ENCODE measurements around the gene DAPK2.
A peak's percentile ranks its signal among the peaks of the same experiment; 100 is the strongest.

The DAPK2 gene

DNA sequence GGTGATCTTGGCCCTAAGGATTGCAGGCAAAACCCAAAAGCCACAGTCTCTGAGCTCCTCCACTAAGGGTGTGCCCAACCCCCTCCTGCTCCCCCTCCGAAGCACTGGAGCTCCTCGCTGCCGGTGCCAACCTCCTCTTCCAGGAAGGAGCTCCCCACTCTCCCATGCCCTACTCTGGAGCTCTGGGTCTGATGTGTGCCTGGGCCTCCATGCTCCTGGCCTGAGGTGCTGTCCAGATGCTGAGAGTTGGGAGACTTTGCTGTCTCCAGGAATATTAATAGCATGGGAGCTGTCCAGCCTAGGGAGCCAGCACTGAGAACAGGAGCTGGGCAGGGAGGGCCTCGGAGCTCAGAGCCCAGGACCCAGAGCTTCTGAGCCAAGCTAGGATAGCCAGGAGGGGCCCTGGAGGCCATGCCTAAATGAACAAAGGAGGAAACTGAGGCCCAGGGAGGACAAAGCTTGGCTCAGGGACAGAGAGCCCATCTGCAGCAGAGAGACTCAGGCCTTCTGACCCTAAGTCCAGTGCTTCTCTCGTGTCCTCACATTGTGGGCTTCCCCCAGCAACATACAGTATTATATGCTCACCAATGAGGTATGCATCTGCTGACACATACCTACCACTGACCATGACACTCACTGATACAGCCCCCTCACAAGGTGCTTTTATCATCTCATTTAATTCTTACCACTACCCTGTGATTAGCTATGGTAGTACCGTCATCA lies 175.6 kb downstream of the DAPK2 start:
- DNase-seq (ENCODE audit: low read depth in 2 of 2): no peak

DNA sequence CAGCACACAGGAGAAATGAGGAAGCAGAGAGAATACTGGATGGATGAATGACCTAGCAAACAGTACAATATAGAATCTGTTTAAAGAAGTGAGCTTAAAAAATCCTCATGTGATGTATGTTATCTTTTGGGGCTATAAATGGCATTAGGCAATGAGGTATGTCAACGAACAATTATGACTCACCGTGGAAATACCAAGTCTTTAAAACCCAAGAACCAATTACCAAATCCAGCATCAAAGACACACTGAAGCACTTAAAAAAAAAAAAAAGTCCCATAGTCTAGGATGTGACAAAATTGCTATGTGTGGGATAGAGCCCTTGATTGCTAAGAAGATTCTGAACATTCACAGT lies 176.3 kb downstream of the DAPK2 start:
- no peak for DNase-seq (ENCODE audit: low read depth in 2 of 2)

DNA sequence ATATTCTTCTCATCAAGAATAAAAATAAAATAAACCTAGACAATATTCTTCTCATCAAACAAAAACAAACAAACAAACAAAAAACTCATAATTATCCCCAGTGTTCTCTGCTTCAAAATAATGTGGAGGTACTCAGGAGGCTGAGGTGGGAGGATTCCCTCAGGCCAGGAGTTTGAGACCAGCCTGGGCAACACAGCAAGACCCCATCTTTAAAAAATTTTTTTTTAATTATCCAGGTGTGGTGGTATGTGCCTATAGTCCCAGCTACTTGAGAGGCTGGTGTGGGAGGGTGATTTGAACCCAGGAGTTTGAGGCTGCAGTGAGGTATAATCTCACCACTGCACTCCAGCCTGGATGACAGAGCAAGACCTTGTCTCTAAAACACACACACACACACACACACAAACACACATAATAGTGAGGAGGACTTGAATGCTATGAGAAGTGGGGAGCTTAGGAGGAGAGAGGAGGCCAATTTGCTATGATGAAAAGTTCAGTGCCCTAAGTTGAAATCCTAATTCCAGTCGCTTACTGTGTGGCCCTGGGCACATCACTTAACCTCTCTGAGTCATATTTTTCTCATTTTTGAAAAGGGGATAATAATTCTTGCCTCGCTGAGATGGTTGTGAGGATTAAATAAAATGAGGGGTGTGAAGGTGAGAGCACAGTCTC lies 176.8 kb downstream of the DAPK2 start:
- no peak for DNase-seq (ENCODE audit: low read depth in 2 of 2)

DNA sequence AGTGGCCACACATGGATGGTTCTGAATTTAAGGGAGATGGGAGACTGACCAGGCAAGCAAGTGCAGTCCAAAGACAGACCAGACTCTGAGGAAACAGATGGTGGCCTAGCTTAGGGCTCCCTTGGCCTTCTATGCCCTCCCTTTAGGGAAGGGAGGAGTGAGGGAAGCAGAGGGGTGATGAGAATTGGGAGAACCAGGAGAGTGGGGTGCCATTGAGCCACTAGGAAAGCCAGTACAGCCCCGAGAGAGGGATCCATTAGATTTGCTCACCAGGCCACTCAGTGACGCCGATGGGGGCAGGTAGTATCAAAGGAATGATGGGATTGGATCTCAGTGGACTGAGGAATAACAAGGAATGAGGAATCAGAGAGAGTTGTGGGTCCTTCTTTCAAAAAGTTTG lies 182.1 kb downstream of the DAPK2 start:
- no peak for DNase-seq (ENCODE audit: low read depth in 2 of 2)

DNA sequence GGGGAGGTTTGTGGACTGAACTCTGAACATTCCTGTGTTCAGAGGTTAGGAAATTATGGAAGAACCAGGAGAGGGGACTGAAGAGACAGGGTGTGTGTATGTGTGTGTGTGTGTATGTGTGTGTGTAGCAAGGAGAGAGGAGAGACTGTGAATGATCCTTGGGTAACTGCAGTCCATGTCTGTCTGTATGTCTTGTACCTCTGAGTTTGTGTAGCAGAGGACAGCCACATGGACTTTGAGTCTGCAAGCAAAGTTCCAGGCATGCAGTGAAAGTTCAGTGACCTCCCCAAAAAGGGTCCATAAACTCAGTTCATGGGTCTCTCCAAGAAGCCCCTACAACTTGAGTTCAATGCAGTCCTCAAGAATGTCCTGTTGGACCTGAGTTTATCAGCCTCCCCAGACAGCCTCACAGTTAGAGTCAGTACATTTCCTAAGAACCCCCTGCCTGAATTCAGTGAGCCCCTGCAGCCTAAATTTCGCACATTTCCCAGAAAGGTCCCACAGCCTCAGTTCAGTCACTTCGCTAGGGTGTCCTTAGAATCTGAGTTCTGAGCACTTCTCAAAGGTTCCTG lies 184.3 kb downstream of the DAPK2 start:
- no peak for DNase-seq (ENCODE audit: low read depth in 2 of 2)

DNA sequence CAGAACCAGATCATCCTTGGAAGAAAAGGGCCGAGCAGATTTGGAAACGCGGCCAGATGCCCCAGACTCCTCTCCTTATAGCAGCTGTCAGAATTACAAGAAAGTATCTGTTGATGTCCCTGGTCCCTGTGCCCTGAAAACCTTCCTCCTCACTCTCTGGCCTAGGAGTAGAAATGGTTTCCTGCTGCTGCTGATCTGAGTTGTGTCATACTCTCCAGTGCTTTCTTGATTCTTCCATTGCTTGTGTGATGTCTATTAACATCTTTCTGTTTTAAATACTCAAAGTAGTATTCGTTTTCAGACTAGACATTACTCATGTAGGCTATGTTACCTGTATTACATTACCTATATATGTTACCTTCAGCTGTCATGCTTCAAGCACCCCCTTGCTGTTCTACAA lies 185.7 kb downstream of the DAPK2 start:
- DNase-seq (ENCODE audit: low read depth in 2 of 2): no peak

DNA sequence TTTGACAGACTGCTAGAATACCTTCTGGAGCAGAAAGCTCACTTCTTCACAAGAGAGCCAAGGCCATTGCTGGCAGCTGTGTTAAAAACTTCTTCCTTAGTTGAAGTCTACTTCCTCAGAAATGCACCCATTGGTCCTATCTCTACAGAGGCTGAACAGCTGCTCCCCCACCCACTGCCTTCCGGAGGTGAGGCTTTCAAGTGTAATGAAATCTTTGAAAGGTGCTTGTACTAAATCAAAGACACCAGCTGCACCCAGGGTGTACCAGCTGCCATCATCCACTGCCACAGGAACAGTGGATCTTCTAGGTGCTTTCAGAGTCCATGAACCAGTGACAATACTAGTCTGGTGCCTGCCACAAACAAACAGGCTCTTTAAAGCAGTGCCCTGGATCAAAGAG lies 186.1 kb downstream of the DAPK2 start:
- DNase-seq (ENCODE audit: low read depth in 2 of 2): peak; percentile 16 to 18

DNA sequence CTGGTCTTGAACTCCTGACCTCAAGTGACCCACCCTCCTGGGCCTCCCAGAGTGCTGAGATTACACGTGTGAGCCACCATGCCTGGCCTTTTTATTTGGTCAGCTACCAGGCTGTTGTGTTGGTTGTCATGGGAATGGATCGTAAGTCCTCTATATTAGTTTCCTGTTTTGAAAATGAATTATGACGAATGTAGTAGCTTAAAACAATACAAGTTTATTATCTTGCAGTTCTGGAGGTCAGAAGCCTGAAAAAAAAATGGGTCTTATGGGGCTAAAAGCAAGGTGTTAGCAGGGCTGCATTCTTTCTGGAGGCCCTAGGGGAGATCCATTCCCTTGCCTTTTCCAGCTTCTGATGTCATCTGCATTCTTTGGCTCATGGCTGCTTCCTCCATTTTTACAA lies 187.4 kb downstream of the DAPK2 start:
- no peak for DNase-seq (ENCODE audit: low read depth in 2 of 2)

DNA sequence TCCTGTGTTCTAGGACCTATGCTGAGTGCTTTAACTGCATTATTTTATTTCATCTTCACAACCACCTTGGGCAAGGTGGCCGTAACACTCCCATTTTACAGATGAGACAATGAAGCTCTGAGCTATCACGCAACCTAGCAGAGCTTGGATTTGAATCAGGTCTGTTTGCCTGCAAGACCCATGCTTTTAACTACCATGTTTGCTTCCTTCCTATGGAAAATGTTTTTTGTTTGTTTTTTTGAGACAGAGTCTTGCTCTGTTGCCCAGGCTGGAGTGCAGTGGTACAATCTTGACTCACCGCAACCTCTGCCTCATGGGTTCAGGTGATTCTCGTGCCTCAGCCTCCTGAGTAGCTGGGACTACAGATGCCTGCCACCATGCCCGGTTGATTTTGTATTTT lies 187.8 kb downstream of the DAPK2 start:
- no peak for DNase-seq (ENCODE audit: low read depth in 2 of 2)

DNA sequence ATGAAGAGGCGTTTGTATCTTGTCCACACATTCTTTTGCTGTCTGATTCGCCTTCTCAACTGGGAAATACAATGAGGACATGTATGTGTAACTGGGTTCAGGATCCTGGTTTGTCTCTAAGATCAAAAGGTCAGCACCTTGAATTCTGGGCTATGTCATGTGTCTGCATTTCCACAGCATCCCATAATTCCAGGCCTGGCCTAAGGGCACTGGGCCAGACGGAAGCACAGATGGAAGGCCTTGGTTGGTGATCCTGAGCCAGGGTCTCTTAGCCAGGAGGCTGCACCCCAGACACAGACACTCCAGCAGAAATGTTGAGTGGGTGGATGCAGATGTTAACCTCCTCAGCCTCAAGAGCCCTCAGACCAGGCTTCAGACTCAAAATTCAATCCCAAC lies 188.8 kb downstream of the DAPK2 start:
- DNase-seq (ENCODE audit: low read depth in 2 of 2): no peak
